Upper lobe of left lung (tissue), 4 donors: ENCODE results near the gene ALOX12B.

Experiments used
- CTCF ChIP-seq, 6 experiments: fragments of 450-650 bp in 4 of 6; fragments of 200-600 bp in 2 of 6; sonication (generic) in 2 of 6; IDR thresholded peaks; one replicate each; pipeline ENCODE4 v1.5.1; 2016 to 2019; ENCODE audit warnings: antibody characterized with exemption in 6 of 6
- EP300 ChIP-seq, 4 donors: sonication (generic); formaldehyde crosslinking; IDR thresholded peaks; one replicate each; pipeline ENCODE4 v1.5.1; 2017; ENCODE audit warnings: antibody characterized with exemption in 4 of 4, control low read depth in 2 of 4

GRCh38 chr17:8079291-8080207, 8.0 kb downstream of the ALOX12B start:
- TF ChIP-seq CTCF (IDR thresholded peaks at IDR 0.05) (peak; percentile 84 to 91 (median 88)), EP300 (IDR thresholded peaks at IDR 0.05) (no peak)
